ENCODE results near the gene PRRT1.
A peak's percentile ranks its signal among the peaks of the same experiment; 100 is the strongest.

- TF ChIP-seq CTCF (IDR thresholded peaks at IDR 0.05) (no peak), POLR2A (IDR thresholded peaks at IDR 0.05) (peak in 1 of 2 donors; percentile 39)
These were observed 25.5 kb upstream of the PRRT1 start for GRCh38 chr6:32177183-32177787.
